Measurements from ENCODE around the gene EMC9. TPM values are rescaled to one million over a fixed set of nuclear protein-coding genes. Genes with fewer than 3 reads are reported as not detected.

Gene EMC9
- total RNA-seq, 3 donors from 2014 or later, result 15.9 to 18.9 (median 17.4) TPM

- Mint-ChIP-seq H3K9me3 (no peaks in the 10 kb centered on the region), H3K36me3 (ENCODE audit: insufficient read depth) (peaks cover 25% of the 10 kb centered on the region), H3K27me3 (ENCODE audit: low read depth) (no peaks in the 10 kb centered on the region), H3K4me3 (peak within 1 kb of the TSS; percentile 91), H3K4me1 (ENCODE audit: low read depth) (peaks cover 63% of the 10 kb centered on the region)
- DNase-seq (peak; percentile 95), ATAC-seq (peak; percentile 94 to 95)
These were observed 5.3 kb downstream of the EMC9 start, which contains the start of gene PSME1 for GRCh38 chr14:24135834-24136683. Gene PSME1, plus strand, starts transcription at chr14:24136194. Its CDS starts 69 bp downstream, at chr14:24136263.

- Mint-ChIP-seq H3K36me3 (ENCODE audit: insufficient read depth) (peaks cover 25% of the 10 kb centered on the region), H3K4me1 (ENCODE audit: low read depth) (peaks cover 63% of the 10 kb centered on the region), H3K9me3 (no peaks in the 10 kb centered on the region), H3K27me3 (ENCODE audit: low read depth) (no peaks in the 10 kb centered on the region), H3K4me3 (peak overlapping the region; percentile 91)
- no peak for DNase-seq
- peak; percentile 0 for ATAC-seq
These were observed 5.9 kb downstream of the EMC9 start for GRCh38 chr14:24135584-24135833.

- Mint-ChIP-seq H3K4me1 (ENCODE audit: low read depth) (peaks cover 48% of the 10 kb centered on the region), H3K4me3 (no peak overlapping the region), H3K9me3 (no peaks in the 10 kb centered on the region), H3K27me3 (ENCODE audit: low read depth) (no peaks in the 10 kb centered on the region), H3K36me3 (ENCODE audit: insufficient read depth) (peaks cover 13% of the 10 kb centered on the region)
- DNase-seq (no peak), ATAC-seq (no peak)
These were observed 7.7 kb downstream of the EMC9 start for GRCh38 chr14:24133735-24134134.

- H3K4me3 Mint-ChIP-seq, result peak overlapping the region; percentile 28
- H3K36me3 Mint-ChIP-seq (ENCODE audit: insufficient read depth), result peaks cover 5% of the 10 kb centered on the region
- peaks cover 42% of the 10 kb centered on the region for H3K4me1 Mint-ChIP-seq (ENCODE audit: low read depth)
- H3K9me3 Mint-ChIP-seq, result no peaks in the 10 kb centered on the region
- no peak for ATAC-seq
- no peaks in the 10 kb centered on the region for H3K27me3 Mint-ChIP-seq (ENCODE audit: low read depth)
- no peak for DNase-seq
These were observed 8.4 kb downstream of the EMC9 start for GRCh38 chr14:24132976-24133375.

GRCh38 chr14:24132061-24132685, 9.2 kb downstream of the EMC9 start:
- peaks cover 36% of the 10 kb centered on the region for H3K4me1 Mint-ChIP-seq (ENCODE audit: low read depth)
- ATAC-seq, result no peak
- H3K9me3 Mint-ChIP-seq, result no peaks in the 10 kb centered on the region
- H3K4me3 Mint-ChIP-seq, result peak overlapping the region; percentile 50
- H3K36me3 Mint-ChIP-seq (ENCODE audit: insufficient read depth), result peaks cover 3% of the 10 kb centered on the region
- no peaks in the 10 kb centered on the region for H3K27me3 Mint-ChIP-seq (ENCODE audit: low read depth)
- DNase-seq, result peak; percentile 23

GRCh38 chr14:24131549-24131966, 9.8 kb downstream of the EMC9 start:
- no peaks in the 10 kb centered on the region for H3K27me3 Mint-ChIP-seq (ENCODE audit: low read depth)
- no peaks in the 10 kb centered on the region for H3K36me3 Mint-ChIP-seq (ENCODE audit: insufficient read depth)
- no peak overlapping the region for H3K4me3 Mint-ChIP-seq
- ATAC-seq, result no peak
- H3K4me1 Mint-ChIP-seq (ENCODE audit: low read depth), result peaks cover 29% of the 10 kb centered on the region
- no peak for DNase-seq
- H3K9me3 Mint-ChIP-seq, result no peaks in the 10 kb centered on the region

GRCh38 chr14:24130717-24131548, 10.5 kb downstream of the EMC9 start:
- no peaks in the 10 kb centered on the region for H3K9me3 Mint-ChIP-seq
- H3K4me1 Mint-ChIP-seq (ENCODE audit: low read depth), result peaks cover 28% of the 10 kb centered on the region
- H3K27me3 Mint-ChIP-seq (ENCODE audit: low read depth), result no peaks in the 10 kb centered on the region
- DNase-seq (no peak), ATAC-seq (no peak)
- H3K4me3 Mint-ChIP-seq, result no peak overlapping the region
- no peaks in the 10 kb centered on the region for H3K36me3 Mint-ChIP-seq (ENCODE audit: insufficient read depth)

GRCh38 chr14:24130380-24130716, 11.0 kb downstream of the EMC9 start, which contains the start of gene FITM1:
Gene FITM1, plus strand, starts transcription at chr14:24130659. Its CDS starts 905 bp downstream, at chr14:24131564.
- Mint-ChIP-seq H3K27me3 (ENCODE audit: low read depth) (no peaks in the 10 kb centered on the region), H3K4me1 (ENCODE audit: low read depth) (peaks cover 25% of the 10 kb centered on the region), H3K4me3 (no peak within 1 kb of the TSS), H3K36me3 (ENCODE audit: insufficient read depth) (peaks cover under 1% of the 10 kb centered on the region), H3K9me3 (no peaks in the 10 kb centered on the region)
- ATAC-seq (no peak), DNase-seq (no peak)

GRCh38 chr14:24129410-24129998, 11.9 kb downstream of the EMC9 start:
- peaks cover 4% of the 10 kb centered on the region for H3K36me3 Mint-ChIP-seq (ENCODE audit: insufficient read depth)
- no peaks in the 10 kb centered on the region for H3K9me3 Mint-ChIP-seq
- no peak overlapping the region for H3K4me3 Mint-ChIP-seq
- H3K27me3 Mint-ChIP-seq (ENCODE audit: low read depth), result no peaks in the 10 kb centered on the region
- peaks cover 20% of the 10 kb centered on the region for H3K4me1 Mint-ChIP-seq (ENCODE audit: low read depth)
- ATAC-seq, result no peak
- DNase-seq, result no peak

GRCh38 chr14:24127673-24128072, 13.7 kb downstream of the EMC9 start:
- peaks cover 10% of the 10 kb centered on the region for H3K36me3 Mint-ChIP-seq (ENCODE audit: insufficient read depth)
- peaks cover 19% of the 10 kb centered on the region for H3K4me1 Mint-ChIP-seq (ENCODE audit: low read depth)
- no peak overlapping the region for H3K4me3 Mint-ChIP-seq

GRCh38 chr14:24126939-24127338, 14.5 kb downstream of the EMC9 start:
- peaks cover 11% of the 10 kb centered on the region for H3K36me3 Mint-ChIP-seq (ENCODE audit: insufficient read depth)
- no peaks in the 10 kb centered on the region for H3K27me3 Mint-ChIP-seq (ENCODE audit: low read depth)
- H3K9me3 Mint-ChIP-seq, result no peaks in the 10 kb centered on the region
- DNase-seq (no peak), ATAC-seq (no peak)
- H3K4me3 Mint-ChIP-seq, result no peak overlapping the region
- H3K4me1 Mint-ChIP-seq (ENCODE audit: low read depth), result peaks cover 12% of the 10 kb centered on the region

More at GRCh38 chr14:24127673-24128072, 13.7 kb downstream of the EMC9 start:
- ATAC-seq (no peak), DNase-seq (no peak)
- H3K9me3 Mint-ChIP-seq, result no peaks in the 10 kb centered on the region
- no peaks in the 10 kb centered on the region for H3K27me3 Mint-ChIP-seq (ENCODE audit: low read depth)

GRCh38 chr14:24123424-24124417, 17.7 kb downstream of the EMC9 start:
- Mint-ChIP-seq H3K27me3 (ENCODE audit: low read depth) (no peaks in the 10 kb centered on the region), H3K4me1 (ENCODE audit: low read depth) (peaks cover 4% of the 10 kb centered on the region), H3K36me3 (ENCODE audit: insufficient read depth) (peaks cover 23% of the 10 kb centered on the region), H3K4me3 (no peak overlapping the region), H3K9me3 (no peaks in the 10 kb centered on the region)
- no peak for DNase-seq
- peak in 1 of 2 donors; percentile 25 for ATAC-seq

GRCh38 chr14:24122898-24123297, 18.5 kb downstream of the EMC9 start:
- DNase-seq (no peak), ATAC-seq (no peak)
- Mint-ChIP-seq H3K27me3 (ENCODE audit: low read depth) (no peaks in the 10 kb centered on the region), H3K4me3 (no peak overlapping the region), H3K36me3 (ENCODE audit: insufficient read depth) (peaks cover 32% of the 10 kb centered on the region), H3K4me1 (ENCODE audit: low read depth) (peaks cover 7% of the 10 kb centered on the region), H3K9me3 (no peaks in the 10 kb centered on the region)
